Keratinocyte (primary cell): Measurements from ENCODE around the gene DCAKD. TPM values are rescaled to one million over a fixed set of nuclear protein-coding genes. Genes with fewer than 3 reads are reported as not detected.

Source experiments
- DNase-seq: peaks from one replicate; pipeline ENCODE4 v3.0.0-alpha.2; 2011; ENCODE audit warnings: low read depth, missing footprints, low spot score
- FAIRE-seq: peaks from 2 replicates; lab custom pipeline; 2011; peaks lifted over from hg19 to GRCh38; lab: Jason Lieb, UNC
- H2AFZ ChIP-seq: 2 replicates; pipeline ENCODE4 v1.6.0; 2012; ENCODE audit warnings: low read length, control low read depth, inconsistent platforms; ENCODE audit not compliant: control insufficient read depth
- H3K27ac ChIP-seq: 2 replicates; pipeline ENCODE4 v1.5.1; 2011; ENCODE audit warnings: low read length; ENCODE audit not compliant: control insufficient read depth, insufficient read depth
- H3K27me3 ChIP-seq: 3 replicates; pipeline ENCODE4 v1.6.0; 2011; ENCODE audit warnings: low read length; ENCODE audit not compliant: control insufficient read depth, insufficient read depth; ENCODE audit errors: extremely low read depth
- H3K36me3 ChIP-seq, 2 experiments: 2 replicates in 1 of 2; 3 replicates in 1 of 2; pipeline ENCODE4 v1.5.1; 2011; ENCODE audit warnings: low read length in 2 of 2, mild to moderate bottlenecking in 1 of 2; ENCODE audit not compliant: control insufficient read depth in 2 of 2, insufficient read depth in 2 of 2; ENCODE audit errors: extremely low read depth in 1 of 2
- H3K4me1 ChIP-seq: 3 replicates; pipeline ENCODE4 v1.5.1; 2011; ENCODE audit warnings: low read length; ENCODE audit not compliant: control insufficient read depth, insufficient read depth; ENCODE audit errors: extremely low read depth
- H3K4me2 ChIP-seq: 3 replicates; pipeline ENCODE4 v1.6.0; 2011; ENCODE audit warnings: low read depth, low read length; ENCODE audit not compliant: control insufficient read depth, insufficient read depth; ENCODE audit errors: extremely low read depth
- H3K4me3 ChIP-seq, 3 experiments: fragments of 200-600 bp in 1 of 3; sonication (generic) in 1 of 3; 2 replicates in 2 of 3; 3 replicates in 1 of 3; pipeline ENCODE4 v1.5.1; 2011 to 2016; ENCODE audit warnings: low read length in 3 of 3, mild to moderate bottlenecking in 3 of 3, control low read depth in 2 of 3, inconsistent platforms in 1 of 3, low read depth in 1 of 3, mixed read lengths in 1 of 3, mixed run types in 1 of 3, moderate library complexity in 1 of 3; ENCODE audit not compliant: control insufficient read depth in 2 of 3, insufficient read depth in 2 of 3; ENCODE audit errors: extremely low read depth in 1 of 3
- H3K79me2 ChIP-seq: 2 replicates; pipeline ENCODE4 v1.6.0; 2012; ENCODE audit warnings: low read length; ENCODE audit not compliant: control insufficient read depth, insufficient read depth
- H3K9ac ChIP-seq: 3 replicates; pipeline ENCODE4 v1.6.0; 2011; ENCODE audit warnings: low read length; ENCODE audit not compliant: control insufficient read depth, insufficient read depth; ENCODE audit errors: extremely low read depth
- H3K9me1 ChIP-seq: 3 replicates; pipeline ENCODE4 v1.6.0; 2011; ENCODE audit warnings: low read length; ENCODE audit not compliant: control insufficient read depth, insufficient read depth; ENCODE audit errors: extremely low read depth
- H3K9me3 ChIP-seq: 2 replicates; pipeline ENCODE4 v1.5.1; 2012; ENCODE audit warnings: low read depth, low read length; ENCODE audit not compliant: control insufficient read depth
- H4K20me1 ChIP-seq: 3 replicates; pipeline ENCODE4 v1.6.0; 2011; ENCODE audit warnings: low read length; ENCODE audit not compliant: control insufficient read depth, insufficient read depth; ENCODE audit errors: extremely low read depth
- CTCF ChIP-seq, 3 experiments: IDR thresholded peaks in 1 of 3; conservative IDR thresholded peaks in 1 of 3; optimal IDR thresholded peaks in 1 of 3; 2 replicates in 2 of 3; 3 replicates in 1 of 3; pipeline versions ENCODE3 to v1.5.1; 2011; ENCODE audit warnings: low read length in 3 of 3, mild to moderate bottlenecking in 3 of 3, moderate library complexity in 2 of 3, control low read depth in 1 of 3, inconsistent platforms in 1 of 3; ENCODE audit not compliant: insufficient read depth in 2 of 3; ENCODE audit errors: extremely low read depth in 1 of 3
- EZH2 ChIP-seq: IDR thresholded peaks from one replicate; pipeline ENCODE4 v1.6.1; 2012; ENCODE audit warnings: inconsistent platforms, mild to moderate bottlenecking, low read length, moderate library complexity
- dilution Hi-C: fragments of 300-500 bp; cut with MboI; formaldehyde crosslinking; loops from one replicate; pipeline ENCODE4 v1.7.0; 2020; ENCODE audit warnings: low sequenced_read_pairs; ENCODE audit not compliant: extremely low pct_ligation_motif_present
- polyA plus RNA-seq, 5 experiments: library from polyadenylated mRNA; depleted of rRNA in 3 of 5; stranded (reverse) in 3 of 5; stranded (forward) in 1 of 5; unstranded in 1 of 5; fragments of >200 nt; gene quantifications; 1 replicate in 1 of 5; 2 replicates in 3 of 5; 3 replicates in 1 of 5; pipeline versions ENCODE4 v1.2.1 to v1.2.3, GENCODE V29; 2011 to 2012; ENCODE audit warnings: missing spikeins in 2 of 5, low read depth in 1 of 5, low replicate concordance in 1 of 5

Gene DCAKD
- polyA plus RNA-seq, 1 donor (not counting 4 experiments of a cell fraction or from before 2014, with no cell fraction given): 18.7 TPM

GRCh38 chr17:45073414-45074070 is 22.1 kb upstream of the DCAKD start:
- H3K79me2 ChIP-seq: peaks cover 80% of the 10 kb centered on the region
- dilution Hi-C loops: no loop called here
- peaks cover 7% of the 10 kb centered on the region for H4K20me1 ChIP-seq
- no peaks in the 10 kb centered on the region for H3K27me3 ChIP-seq
- TF ChIP-seq CTCF (optimal IDR thresholded peaks at IDR 0.05 in 1 of 3, IDR thresholded peaks at IDR 0.05 in 1 of 3, conservative IDR thresholded peaks at IDR 0.05 in 1 of 3; ENCODE audit: extremely low read depth in 1 of 3, insufficient read depth in 2 of 3, low read length in 3 of 3): no peak
- no peak for TF ChIP-seq EZH2
- H2AFZ ChIP-seq: no peak overlapping the region
- H3K27ac ChIP-seq: peak overlapping the region; percentile 38
- H3K9ac ChIP-seq: no peak overlapping the region
- H3K4me3 ChIP-seq: no peak overlapping the region
- no peak for FAIRE-seq
- peaks cover 4 to 9% of the 10 kb centered on the region in 2 experiments for H3K36me3 ChIP-seq
- H3K9me3 ChIP-seq: no peaks in the 10 kb centered on the region
- DNase-seq: no peak
- H3K9me1 ChIP-seq: peaks cover 6% of the 10 kb centered on the region
- no peak overlapping the region for H3K4me2 ChIP-seq
- peaks cover 23% of the 10 kb centered on the region for H3K4me1 ChIP-seq

GRCh38 chr17:45070809-45071208 is 19.4 kb upstream of the DCAKD start:
- Histone ChIP-seq H3K9me1 (peaks cover 6% of the 10 kb centered on the region), H3K27me3 (no peaks in the 10 kb centered on the region), H3K4me3 (no peak overlapping the region), H3K27ac (peak overlapping the region; percentile 47), H3K4me1 (peaks cover 11% of the 10 kb centered on the region), H3K36me3 (peaks cover 6 to 7% of the 10 kb centered on the region in 2 experiments), H3K9me3 (no peaks in the 10 kb centered on the region), H3K4me2 (peak overlapping the region; percentile 36), H4K20me1 (peaks cover 3% of the 10 kb centered on the region), H2AFZ (no peak overlapping the region), H3K9ac (no peak overlapping the region), H3K79me2 (peaks cover 84% of the 10 kb centered on the region)
- DNase-seq: no peak
- peak; percentile 9 for FAIRE-seq
- TF ChIP-seq EZH2: no peak
- TF ChIP-seq CTCF (optimal IDR thresholded peaks at IDR 0.05 in 1 of 3, IDR thresholded peaks at IDR 0.05 in 1 of 3, conservative IDR thresholded peaks at IDR 0.05 in 1 of 3; ENCODE audit: extremely low read depth in 1 of 3, insufficient read depth in 2 of 3, low read length in 3 of 3): no peak
- dilution Hi-C loops: no loop called here
